ENCODE measurements around the gene LRRFIP2. TPM values are rescaled to one million over a fixed set of nuclear protein-coding genes. Genes with fewer than 3 reads are reported as not detected.

LRRFIP2 gene
- total and polyA plus RNA-seq, 4 donors, result 44.5 to 96.9 (median 57.0) TPM

- H3K4me3 ChIP-seq (ENCODE audit: low read length in 2 of 2), result no peak overlapping the region
- ATAC-seq (ENCODE audit: low FRiP score) (no peak), DNase-seq (no peak)
- no peak overlapping the region for H3K27ac ChIP-seq (ENCODE audit: low read depth in 1 of 2, low read length in 2 of 2)
- H3K27me3 ChIP-seq (ENCODE audit: control insufficient read depth in 1 of 2, insufficient read depth in 2 of 2, low read length in 1 of 2), result no peaks in the 10 kb centered on the region
- peaks cover 4 to 10% of the 10 kb centered on the region in 2 donors for H3K4me1 ChIP-seq (ENCODE audit: control insufficient read depth in 1 of 2, insufficient read depth in 2 of 2, low read length in 2 of 2)
- intact Hi-C loops (cut with DNase I), result no loop called here
- WGBS, 2 donors, result 83 to 94% methylated on average over 1 of the region's 1 CpG
- H3K9me3 ChIP-seq (ENCODE audit: control insufficient read depth, low read length), result no peaks in the 10 kb centered on the region
- no peaks in the 10 kb centered on the region for H3K36me3 ChIP-seq (ENCODE audit: control insufficient read depth in 1 of 2, insufficient read depth in 2 of 2, low read length in 1 of 2)
Measured at GRCh38 chr3:37135561-37135960, 38.8 kb downstream of the LRRFIP2 start.

- Histone ChIP-seq H3K27me3 (ENCODE audit: control insufficient read depth in 1 of 2, insufficient read depth in 2 of 2, low read length in 1 of 2) (no peaks in the 10 kb centered on the region), H3K4me1 (ENCODE audit: control insufficient read depth in 1 of 2, insufficient read depth in 2 of 2, low read length in 2 of 2) (peaks cover 2 to 5% of the 10 kb centered on the region in 2 donors), H3K9me3 (ENCODE audit: control insufficient read depth, low read length) (no peaks in the 10 kb centered on the region), H3K36me3 (ENCODE audit: control insufficient read depth in 1 of 2, insufficient read depth in 2 of 2, low read length in 1 of 2) (no peaks in the 10 kb centered on the region), H3K27ac (ENCODE audit: low read depth in 1 of 2, low read length in 2 of 2) (no peak overlapping the region), H3K4me3 (ENCODE audit: low read length in 2 of 2) (no peak overlapping the region)
- ATAC-seq (ENCODE audit: low FRiP score) (no peak), DNase-seq (no peak)
- 90 to 97% methylated on average over 1 of the region's 1 CpG for WGBS, 2 donors
- intact Hi-C loops (cut with DNase I), result no loop called here
Measured at GRCh38 chr3:37132334-37132733, 42.0 kb downstream of the LRRFIP2 start.

- 12 to 15% methylated on average over 2 of the region's 2 CpGs for WGBS, 2 donors
- Histone ChIP-seq H3K9me3 (ENCODE audit: control insufficient read depth, low read length) (no peaks in the 10 kb centered on the region), H3K36me3 (ENCODE audit: control insufficient read depth in 1 of 2, insufficient read depth in 2 of 2, low read length in 1 of 2) (no peaks in the 10 kb centered on the region), H3K4me3 (ENCODE audit: low read length in 2 of 2) (no peak overlapping the region), H3K4me1 (ENCODE audit: control insufficient read depth in 1 of 2, insufficient read depth in 2 of 2, low read length in 2 of 2) (peaks cover 2 to 5% of the 10 kb centered on the region in 2 donors), H3K27ac (ENCODE audit: low read depth in 1 of 2, low read length in 2 of 2) (no peak overlapping the region), H3K27me3 (ENCODE audit: control insufficient read depth in 1 of 2, insufficient read depth in 2 of 2, low read length in 1 of 2) (no peaks in the 10 kb centered on the region)
- intact Hi-C loops (cut with DNase I), result no loop called here
- DNase-seq (no peak), ATAC-seq (ENCODE audit: low FRiP score) (no peak)
Measured at GRCh38 chr3:37131860-37132144, 42.6 kb downstream of the LRRFIP2 start.

DNA sequence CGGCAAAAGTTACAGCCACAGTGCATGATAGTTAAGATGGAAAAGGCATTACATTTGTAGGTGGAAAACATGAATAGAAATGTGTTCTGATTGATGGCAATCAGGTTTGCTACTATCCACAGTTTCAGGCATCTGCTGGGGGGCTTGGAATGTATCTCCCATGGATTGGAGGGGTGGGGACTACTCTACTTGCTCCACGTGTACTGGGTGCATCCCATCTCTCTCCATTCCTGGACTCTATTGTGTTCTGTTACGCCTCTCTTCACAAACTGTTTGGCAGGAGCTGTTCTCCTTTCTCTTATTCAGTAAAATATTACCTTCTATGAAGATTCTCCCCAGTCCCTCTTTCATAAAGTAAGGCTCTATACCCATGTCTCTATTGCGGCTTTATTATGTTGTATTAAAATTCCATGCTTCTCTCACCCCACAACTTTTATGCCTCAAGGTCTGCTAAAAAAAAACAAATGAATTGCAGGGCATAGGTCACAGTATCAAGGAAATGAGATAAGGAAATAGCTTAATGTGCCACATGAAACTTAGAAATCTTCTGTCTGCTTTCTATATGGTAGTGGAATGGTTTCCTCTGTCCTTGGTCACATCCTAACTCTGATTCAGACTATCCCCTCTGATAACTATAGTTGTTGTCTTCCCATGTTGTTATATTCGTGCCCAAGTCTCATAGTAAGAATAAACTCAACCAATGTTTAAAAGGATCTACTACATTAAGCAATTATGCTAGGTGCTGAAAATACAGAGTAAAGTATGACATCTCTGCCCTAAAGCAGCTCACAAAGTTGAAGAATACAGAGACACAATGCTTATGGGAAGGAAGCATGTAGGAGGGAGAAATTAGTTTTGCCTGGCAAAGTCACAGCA lies 43.2 kb downstream of the LRRFIP2 start:
- no peak overlapping the region for H3K27ac ChIP-seq (ENCODE audit: low read depth in 1 of 2, low read length in 2 of 2)
- ATAC-seq (ENCODE audit: low FRiP score), result no peak
- intact Hi-C loops (cut with DNase I), result no loop called here
- no peak for DNase-seq
- peaks cover 2 to 5% of the 10 kb centered on the region in 2 donors for H3K4me1 ChIP-seq (ENCODE audit: control insufficient read depth in 1 of 2, insufficient read depth in 2 of 2, low read length in 2 of 2)
- no peaks in the 10 kb centered on the region for H3K9me3 ChIP-seq (ENCODE audit: control insufficient read depth, low read length)
- H3K4me3 ChIP-seq (ENCODE audit: low read length in 2 of 2), result no peak overlapping the region
- H3K27me3 ChIP-seq (ENCODE audit: control insufficient read depth in 1 of 2, insufficient read depth in 2 of 2, low read length in 1 of 2), result no peaks in the 10 kb centered on the region
- WGBS, 2 donors, result 45 to 53% methylated on average over 5 of the region's 5 CpGs
- H3K36me3 ChIP-seq (ENCODE audit: control insufficient read depth in 1 of 2, insufficient read depth in 2 of 2, low read length in 1 of 2), result no peaks in the 10 kb centered on the region

DNA sequence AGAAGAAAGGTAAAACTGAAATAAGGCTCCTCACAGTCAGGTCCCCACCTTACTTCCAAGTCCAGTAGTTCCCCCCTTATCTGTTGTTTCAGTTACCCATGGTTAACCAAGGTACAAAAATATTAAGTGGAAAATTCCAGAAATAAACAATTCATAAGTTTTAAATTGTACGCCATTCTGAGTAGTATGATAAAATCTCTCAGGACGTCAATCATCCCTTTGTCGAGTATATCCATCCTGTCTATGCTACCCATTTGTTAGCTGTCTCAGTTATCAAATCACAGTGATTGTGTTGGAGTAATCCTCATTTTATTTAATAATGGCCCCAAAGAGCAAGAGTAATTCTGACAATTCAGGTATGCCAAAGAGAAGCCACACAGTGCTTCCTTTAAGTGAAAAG lies 43.9 kb downstream of the LRRFIP2 start:
- Histone ChIP-seq H3K4me1 (ENCODE audit: control insufficient read depth in 1 of 2, insufficient read depth in 2 of 2, low read length in 2 of 2) (peaks cover 2 to 5% of the 10 kb centered on the region in 2 donors), H3K27ac (ENCODE audit: low read depth in 1 of 2, low read length in 2 of 2) (no peak overlapping the region), H3K4me3 (ENCODE audit: low read length in 2 of 2) (no peak overlapping the region), H3K36me3 (ENCODE audit: control insufficient read depth in 1 of 2, insufficient read depth in 2 of 2, low read length in 1 of 2) (no peaks in the 10 kb centered on the region), H3K9me3 (ENCODE audit: control insufficient read depth, low read length) (no peaks in the 10 kb centered on the region), H3K27me3 (ENCODE audit: control insufficient read depth in 1 of 2, insufficient read depth in 2 of 2, low read length in 1 of 2) (no peaks in the 10 kb centered on the region)
- WGBS, 2 donors, result 86 to 92% methylated on average over 3 of the region's 3 CpGs
- DNase-seq, result no peak
- intact Hi-C loops (cut with DNase I), result no loop called here
- no peak for ATAC-seq (ENCODE audit: low FRiP score)

DNA sequence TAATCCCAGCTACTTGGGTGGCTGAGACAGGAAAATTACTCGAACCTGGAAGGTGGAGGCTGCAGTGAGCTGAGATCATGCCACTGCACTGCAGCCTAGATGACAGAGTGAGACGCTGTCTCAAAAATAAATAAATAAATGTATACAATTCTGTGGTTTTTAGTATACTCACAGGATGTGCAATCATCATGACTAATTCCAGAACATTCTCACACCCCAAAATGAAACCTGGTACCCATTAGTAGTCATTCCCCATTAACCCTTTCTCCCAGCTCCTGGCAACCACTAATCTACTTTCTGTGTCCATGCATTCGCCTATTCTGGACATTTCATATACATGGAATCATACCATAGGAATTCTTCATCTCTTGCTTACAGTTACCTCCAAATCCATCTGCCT lies 44.5 kb downstream of the LRRFIP2 start:
- no peaks in the 10 kb centered on the region for H3K27me3 ChIP-seq (ENCODE audit: control insufficient read depth in 1 of 2, insufficient read depth in 2 of 2, low read length in 1 of 2)
- H3K4me1 ChIP-seq (ENCODE audit: control insufficient read depth in 1 of 2, insufficient read depth in 2 of 2, low read length in 2 of 2), result peaks cover 2 to 5% of the 10 kb centered on the region in 2 donors
- no peaks in the 10 kb centered on the region for H3K36me3 ChIP-seq (ENCODE audit: control insufficient read depth in 1 of 2, insufficient read depth in 2 of 2, low read length in 1 of 2)
- intact Hi-C loops (cut with DNase I), result no loop called here
- 94 to 97% methylated on average over 3 of the region's 3 CpGs for WGBS, 2 donors
- no peaks in the 10 kb centered on the region for H3K9me3 ChIP-seq (ENCODE audit: control insufficient read depth, low read length)
- DNase-seq (no peak), ATAC-seq (ENCODE audit: low FRiP score) (no peak)
- H3K27ac ChIP-seq (ENCODE audit: low read depth in 1 of 2, low read length in 2 of 2), result no peak overlapping the region
- no peak overlapping the region for H3K4me3 ChIP-seq (ENCODE audit: low read length in 2 of 2)

GRCh38 chr3:37127340-37127739 lies 47.0 kb downstream of the LRRFIP2 start:
- ATAC-seq (ENCODE audit: low FRiP score) (no peak), DNase-seq (no peak)
- no peaks in the 10 kb centered on the region for H3K9me3 ChIP-seq (ENCODE audit: control insufficient read depth, low read length)
- no peaks in the 10 kb centered on the region for H3K36me3 ChIP-seq (ENCODE audit: control insufficient read depth in 1 of 2, insufficient read depth in 2 of 2, low read length in 1 of 2)
- no peak overlapping the region for H3K4me3 ChIP-seq (ENCODE audit: low read length in 2 of 2)
- H3K27me3 ChIP-seq (ENCODE audit: control insufficient read depth in 1 of 2, insufficient read depth in 2 of 2, low read length in 1 of 2), result no peaks in the 10 kb centered on the region
- H3K4me1 ChIP-seq (ENCODE audit: control insufficient read depth in 1 of 2, insufficient read depth in 2 of 2, low read length in 2 of 2), result peaks cover 2 to 5% of the 10 kb centered on the region in 2 donors
- H3K27ac ChIP-seq (ENCODE audit: low read depth in 1 of 2, low read length in 2 of 2), result no peak overlapping the region
- WGBS, 2 donors, result 96 to 97% methylated on average over 1 of the region's 1 CpG
- intact Hi-C loops (cut with DNase I), result no loop called here

DNA sequence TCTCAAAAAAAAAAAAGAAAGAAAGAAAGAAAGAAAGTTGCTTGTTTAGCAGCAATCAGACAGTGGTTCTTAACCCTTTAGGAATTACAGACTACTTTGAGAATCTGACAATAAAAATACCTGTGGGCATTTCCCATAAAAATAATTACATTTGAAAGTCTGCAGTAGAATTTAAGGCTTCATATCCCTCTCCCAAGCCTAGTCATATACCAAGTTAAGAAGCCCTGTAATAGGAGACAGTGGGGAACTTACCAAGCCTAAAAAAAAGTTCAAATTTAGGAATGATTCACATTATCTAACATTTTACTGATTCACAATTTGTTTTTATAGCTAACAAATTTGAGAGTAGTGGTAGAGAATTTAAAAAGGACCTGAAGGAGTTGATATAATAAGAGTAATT lies 47.5 kb downstream of the LRRFIP2 start:
- intact Hi-C loops (cut with DNase I), result no loop called here
- ATAC-seq (ENCODE audit: low FRiP score) (no peak), DNase-seq (no peak)
- H3K27me3 ChIP-seq (ENCODE audit: control insufficient read depth in 1 of 2, insufficient read depth in 2 of 2, low read length in 1 of 2), result no peaks in the 10 kb centered on the region
- H3K4me3 ChIP-seq (ENCODE audit: low read length in 2 of 2), result no peak overlapping the region
- no peaks in the 10 kb centered on the region for H3K36me3 ChIP-seq (ENCODE audit: control insufficient read depth in 1 of 2, insufficient read depth in 2 of 2, low read length in 1 of 2)
- H3K9me3 ChIP-seq (ENCODE audit: control insufficient read depth, low read length), result no peaks in the 10 kb centered on the region
- no peak overlapping the region for H3K27ac ChIP-seq (ENCODE audit: low read depth in 1 of 2, low read length in 2 of 2)
- peaks cover 2 to 5% of the 10 kb centered on the region in 2 donors for H3K4me1 ChIP-seq (ENCODE audit: control insufficient read depth in 1 of 2, insufficient read depth in 2 of 2, low read length in 2 of 2)
